GM18517 (cell line): ENCODE data around the gene SLC39A10.

Source experiments
- ATAC-seq: cut with Tn5 transposase; IDR thresholded peaks from one replicate; pipeline ENCODE4 v1.9.1; 2021; ENCODE audit warnings: mild to moderate bottlenecking, moderate library complexity; ENCODE audit not compliant: unreplicated experiment

SLC39A10 gene

GRCh38 chr2:195711478-195711877, 54.5 kb downstream of the SLC39A10 start:
- ATAC-seq, result no peak

- ATAC-seq, result no peak
Observed at GRCh38 chr2:195716466-195716865, 59.4 kb downstream of the SLC39A10 start.

DNA sequence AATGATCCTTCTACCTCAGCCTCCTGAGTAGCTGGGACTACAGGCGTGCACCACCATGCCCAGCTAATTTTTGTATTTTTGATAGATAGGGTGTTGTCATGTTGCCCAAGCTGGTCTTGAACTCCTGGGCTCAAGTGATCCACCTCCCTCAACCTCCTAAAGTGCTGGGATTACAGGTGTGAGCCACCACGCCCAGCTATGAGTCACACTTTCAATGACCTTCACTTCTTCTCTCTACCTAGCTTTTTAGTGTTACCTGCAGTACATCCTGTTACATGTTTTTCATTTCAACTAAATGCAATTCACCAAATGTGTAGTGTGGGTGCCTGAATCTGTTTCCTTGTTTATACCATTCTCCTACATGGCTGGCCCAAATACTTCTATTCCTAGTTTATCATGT, 64.0 kb downstream of the SLC39A10 start:
- no peak for ATAC-seq

- ATAC-seq, result no peak
Observed at GRCh38 chr2:195722075-195722474, 65.0 kb downstream of the SLC39A10 start.

- no peak for ATAC-seq
Observed at GRCh38 chr2:195727106-195727505, 70.1 kb downstream of the SLC39A10 start.

- no peak for ATAC-seq
Observed at GRCh38 chr2:195730912-195731311, 73.9 kb downstream of the SLC39A10 start.

DNA sequence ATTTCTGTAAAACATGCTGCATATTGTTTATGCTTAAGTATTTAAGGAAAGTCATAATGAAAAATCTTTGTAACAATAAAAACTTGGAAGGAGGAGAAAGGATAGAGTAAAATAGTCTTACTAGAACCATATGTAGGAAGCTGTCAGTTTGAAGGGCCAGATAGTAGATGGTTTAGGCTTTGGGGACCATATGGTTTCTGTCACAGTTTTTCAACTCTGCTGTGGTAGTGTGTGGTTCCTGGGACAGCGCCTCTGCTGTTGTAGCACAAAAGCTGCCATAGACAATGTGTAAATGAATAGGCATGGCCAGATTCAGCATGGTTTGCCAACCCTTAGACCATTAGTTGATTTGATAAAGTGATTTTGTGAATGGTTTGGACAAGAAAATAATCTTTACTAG, 75.5 kb downstream of the SLC39A10 start:
- no peak for ATAC-seq

DNA sequence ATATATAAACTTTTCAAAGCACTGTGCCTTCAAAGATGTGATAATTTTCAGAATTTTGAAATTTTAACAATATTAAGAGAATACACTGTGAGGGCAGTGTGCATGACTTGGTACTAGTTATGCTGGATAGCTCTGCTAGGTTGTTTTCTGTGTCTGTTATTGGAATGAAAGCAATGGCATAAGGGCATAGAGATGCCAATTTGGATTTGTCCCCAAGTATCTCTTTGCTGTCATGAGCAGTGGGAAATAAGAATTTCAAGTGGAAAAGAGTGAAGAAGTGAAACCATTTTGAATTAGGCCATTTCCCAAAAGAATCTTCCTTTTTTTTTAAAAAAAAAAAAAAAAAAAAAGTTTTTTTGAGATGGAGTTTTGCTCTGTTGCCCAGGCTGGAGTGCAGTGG, 76.8 kb downstream of the SLC39A10 start:
- ATAC-seq, result no peak

GRCh38 chr2:195734395-195734794, 77.4 kb downstream of the SLC39A10 start:
- ATAC-seq, result no peak

DNA sequence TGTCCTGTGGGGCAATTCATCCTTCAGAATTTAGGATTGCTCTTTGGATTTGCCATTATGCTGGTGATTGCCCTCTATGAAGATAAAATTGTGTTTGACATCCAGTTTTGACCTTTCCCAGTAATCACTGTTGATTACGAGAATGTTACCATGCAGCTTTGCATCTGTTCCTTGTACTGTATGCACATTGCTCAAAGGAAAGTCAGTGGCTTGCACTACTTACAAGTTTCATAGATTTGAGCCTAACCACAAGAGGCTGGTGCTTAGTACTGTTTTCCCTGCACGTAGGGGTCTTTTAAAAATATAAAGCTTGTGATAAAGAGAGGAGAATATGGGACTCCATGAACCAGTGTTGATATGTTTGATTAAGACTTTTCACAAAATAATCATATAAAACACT, 77.9 kb downstream of the SLC39A10 start:
- no peak for ATAC-seq

DNA sequence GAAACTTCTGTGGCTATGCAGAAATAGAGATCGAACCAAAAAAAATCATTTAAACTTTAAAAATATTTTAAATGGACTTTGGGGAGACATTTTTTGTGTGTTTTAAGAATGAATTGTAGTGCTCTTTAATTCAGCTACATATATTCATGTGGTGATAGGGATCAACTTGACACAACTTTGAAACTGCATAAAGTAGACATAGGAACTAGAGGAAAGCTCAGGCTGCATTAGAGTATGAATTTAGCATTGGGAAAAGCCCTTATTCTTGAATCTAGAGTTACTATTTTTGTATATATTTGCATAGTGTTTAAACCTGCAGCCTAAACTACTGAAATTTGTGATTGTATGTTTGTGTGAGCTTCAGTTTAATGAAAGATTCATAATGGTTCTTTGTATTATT, 78.3 kb downstream of the SLC39A10 start:
- no peak for ATAC-seq

GRCh38 chr2:195737511-195738325, 80.7 kb downstream of the SLC39A10 start:
- no peak for ATAC-seq

DNA sequence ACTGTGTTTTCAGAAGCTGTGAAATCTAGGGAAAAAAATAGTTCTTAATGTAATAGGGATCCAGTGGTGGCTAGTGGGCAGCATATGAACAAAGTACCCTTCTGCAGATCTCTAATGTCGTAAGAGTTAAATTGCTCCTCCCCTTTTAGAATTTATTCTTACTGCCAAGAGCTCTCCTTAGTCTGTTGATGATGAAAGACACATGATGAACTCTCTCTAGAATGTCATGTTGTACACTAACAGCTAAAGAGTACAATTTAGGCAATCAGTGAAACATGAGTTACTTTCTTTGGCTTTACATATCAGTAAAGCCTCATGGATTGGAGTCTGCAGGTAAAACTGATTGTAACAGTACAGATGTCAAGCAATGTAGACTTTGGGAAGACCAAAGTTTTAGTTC, 84.2 kb downstream of the SLC39A10 start:
- ATAC-seq, result no peak

GRCh38 chr2:195756218-195756942, 99.4 kb downstream of the SLC39A10 start:
- ATAC-seq, result no peak

GRCh38 chr2:195758846-195759245, 101.8 kb downstream of the SLC39A10 start:
- no peak for ATAC-seq

- ATAC-seq, result no peak
Observed at GRCh38 chr2:195759877-195760276, 102.9 kb downstream of the SLC39A10 start.

- ATAC-seq, result no peak
Observed at GRCh38 chr2:195763866-195764265, 106.8 kb downstream of the SLC39A10 start.

DNA sequence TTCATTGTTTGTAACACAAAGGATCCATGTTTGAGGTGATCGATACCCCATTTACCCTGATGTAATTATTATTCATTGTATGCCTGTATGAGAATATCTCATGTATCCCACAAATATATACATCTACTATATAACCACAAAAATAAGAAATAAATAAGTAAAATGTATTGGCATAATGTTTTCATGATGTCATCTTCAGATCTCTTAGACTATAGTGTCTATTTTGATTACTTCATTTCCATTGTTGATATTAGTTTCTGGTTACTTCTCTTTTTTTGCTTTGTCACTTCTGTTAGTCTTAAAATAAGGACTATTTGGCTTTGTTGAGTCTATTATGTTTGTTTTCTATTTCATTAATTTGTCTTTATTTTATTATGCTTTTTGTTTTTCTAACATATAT, 109.7 kb downstream of the SLC39A10 start:
- no peak for ATAC-seq

DNA sequence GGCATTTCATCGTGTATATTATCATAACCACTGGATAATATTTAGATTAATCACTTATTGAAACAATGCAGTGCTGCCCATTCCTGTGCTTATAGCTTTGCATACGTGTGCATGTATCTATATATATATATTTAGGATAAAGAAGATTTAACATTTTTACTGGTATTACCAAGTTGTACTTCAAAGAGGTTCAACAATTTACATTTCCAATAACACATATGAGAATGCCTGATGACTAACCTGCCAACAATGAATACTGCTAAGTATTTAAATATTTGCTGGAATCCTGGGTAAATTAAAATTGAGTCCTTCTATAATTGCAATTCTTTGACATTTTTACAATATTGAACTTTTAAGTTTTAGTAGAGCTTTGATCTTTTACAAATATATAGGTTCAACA, 111.4 kb downstream of the SLC39A10 start:
- no peak for ATAC-seq

DNA sequence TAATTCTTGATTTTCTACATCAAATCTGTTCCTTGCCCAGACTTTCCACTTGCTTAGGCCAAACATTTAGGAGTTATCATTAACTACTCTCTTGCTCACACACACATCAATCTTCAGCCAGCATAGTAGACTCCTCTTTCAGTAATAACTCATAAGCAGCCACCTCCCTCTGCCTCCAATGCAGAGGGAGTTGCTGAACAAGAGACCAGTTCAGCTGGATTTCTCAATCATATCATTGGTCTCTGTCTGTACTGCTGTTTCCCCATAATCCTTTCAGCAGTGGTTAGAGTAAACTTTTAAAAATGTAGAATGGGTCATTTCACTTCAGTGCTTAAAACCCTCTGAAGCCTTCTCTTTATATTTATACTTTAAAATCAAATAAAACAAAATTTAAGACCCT, 112.9 kb downstream of the SLC39A10 start:
- no peak for ATAC-seq

DNA sequence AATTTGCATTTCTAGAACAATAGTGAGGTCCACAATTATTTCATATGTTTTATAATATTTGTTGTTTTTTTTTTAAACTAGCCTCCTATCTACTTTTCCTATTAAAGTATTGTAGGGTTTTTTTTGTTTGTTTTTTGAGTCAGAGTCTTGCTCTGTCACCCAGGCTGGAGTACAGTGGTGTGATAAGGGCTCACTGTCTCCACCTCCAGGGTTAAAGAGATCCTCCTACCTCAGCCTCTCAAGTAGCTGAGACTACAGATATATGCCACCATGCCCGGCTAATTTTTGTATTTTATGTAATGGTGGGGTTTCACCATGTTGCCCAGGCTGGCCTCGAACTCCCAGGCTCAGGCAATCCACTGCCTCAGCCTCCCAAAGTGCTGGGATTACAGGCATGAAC, 122.5 kb downstream of the SLC39A10 start:
- no peak for ATAC-seq

DNA sequence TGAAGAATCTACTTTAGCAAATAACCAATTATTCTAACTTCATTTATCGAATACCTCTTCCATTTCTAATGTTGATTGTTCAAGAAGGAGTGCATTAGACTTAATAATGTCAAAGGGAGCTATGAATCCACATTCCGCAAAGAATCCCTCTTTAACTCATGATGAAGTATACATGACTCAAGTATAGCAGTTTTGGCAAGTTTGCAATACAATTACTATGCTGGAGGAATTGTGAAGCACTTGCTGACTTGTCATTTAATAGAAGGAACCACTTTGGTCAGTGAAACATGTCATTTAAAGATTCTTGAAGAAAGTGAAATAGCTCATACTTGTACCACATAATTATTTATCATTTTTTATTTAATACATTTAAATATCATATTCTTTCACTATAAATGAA, 125.1 kb downstream of the SLC39A10 start:
- no peak for ATAC-seq
